HEK293 (cell line): ENCODE data around the gene WASL.

Experiments used
- CTCF ChIA-PET: fragments of 350-600 bp; formaldehyde crosslinking; extraction: SDS; loops from one replicate; lab custom pipeline; 2021; ENCODE audit warnings: antibody characterized with exemption; lab: Yijun Ruan, JAX
- POLR2A ChIA-PET: fragments of 300-600 bp; formaldehyde crosslinking; extraction: SDS; loops from one replicate; lab custom pipeline; 2020; ENCODE audit warnings: antibody characterized with exemption, inconsistent platforms; lab: Yijun Ruan, JAX
- H3K27ac ChIP-seq: fragments of 200-500 bp; sonication (Bioruptor generic); 2 replicates; pipeline ENCODE4 v1.5.1; 2014; ENCODE audit warnings: low read depth, low read length, control low read depth, inconsistent platforms; ENCODE audit errors: extremely low read depth
- H3K36me3 ChIP-seq, 2 experiments: fragments of 200-500 bp in 1 of 2; sonication (Bioruptor generic) in 1 of 2; 1 replicate in 1 of 2; 2 replicates in 1 of 2; pipeline ENCODE4 v1.5.1; 2014 to 2017; ENCODE audit warnings: inconsistent platforms in 2 of 2, low read length in 2 of 2; ENCODE audit not compliant: control insufficient read depth in 2 of 2, insufficient read depth in 1 of 2
- H3K4me1 ChIP-seq: fragments of 200-500 bp; sonication (Bioruptor generic); 2 replicates; pipeline ENCODE4 v1.5.1; 2014; ENCODE audit warnings: mild to moderate bottlenecking, low read length, inconsistent platforms; ENCODE audit not compliant: control insufficient read depth, insufficient read depth
- H3K4me3 ChIP-seq: 2 replicates; pipeline ENCODE4 v1.5.1; 2011; ENCODE audit warnings: low read depth, mild to moderate bottlenecking, control low read depth, low read length, moderate library complexity
- H3K9me3 ChIP-seq: fragments of 200-500 bp; sonication (Bioruptor generic); 2 replicates; pipeline ENCODE4 v1.5.1; 2014; ENCODE audit warnings: low read depth, low read length, inconsistent platforms; ENCODE audit not compliant: control insufficient read depth, insufficient read depth
- KLF1 ChIP-seq: fragments of 450-650 bp; formaldehyde crosslinking; IDR thresholded peaks from 2 replicates; pipeline ENCODE4 v1.5.1; 2016; ENCODE audit warnings: missing biosample characterization, missing genetic modification characterization
- PBX3 ChIP-seq: sonication (generic); formaldehyde crosslinking; IDR thresholded peaks from 2 replicates; pipeline ENCODE4 v1.8.1; 2022; ENCODE audit warnings: mild to moderate bottlenecking, moderate library complexity, missing genetic modification reagents
- SP2 ChIP-seq: fragments of 450-650 bp; formaldehyde crosslinking; IDR thresholded peaks from 2 replicates; pipeline ENCODE4 v1.5.1; 2016; ENCODE audit warnings: missing biosample characterization, missing genetic modification characterization
- ZBTB44 ChIP-seq: fragments of 450-650 bp; IDR thresholded peaks from 2 replicates; pipeline ENCODE4 v1.5.1; 2018; ENCODE audit warnings: missing biosample characterization, mild to moderate bottlenecking, missing genetic modification characterization
- ZBTB48 ChIP-seq: fragments of 450-650 bp; formaldehyde crosslinking; IDR thresholded peaks from 2 replicates; pipeline ENCODE4 v1.5.1; 2016; ENCODE audit warnings: missing biosample characterization, missing genetic modification characterization
- ZFP41 ChIP-seq: fragments of 450-650 bp; formaldehyde crosslinking; IDR thresholded peaks from 2 replicates; pipeline ENCODE4 v1.5.1; 2016; ENCODE audit warnings: missing biosample characterization, missing genetic modification characterization, borderline replicate concordance
- ZIC2 ChIP-seq: fragments of 450-650 bp; formaldehyde crosslinking; IDR thresholded peaks from 2 replicates; pipeline ENCODE4 v1.5.1; 2016; ENCODE audit warnings: missing biosample characterization, missing genetic modification characterization
- ZNF202 ChIP-seq: fragments of 450-650 bp; formaldehyde crosslinking; IDR thresholded peaks from 2 replicates; pipeline ENCODE4 v1.5.1; 2016; ENCODE audit warnings: missing biosample characterization, missing genetic modification characterization, borderline replicate concordance
- ZNF26 ChIP-seq: fragments of 450-650 bp; formaldehyde crosslinking; IDR thresholded peaks from 2 replicates; pipeline ENCODE4 v1.5.1; 2016; ENCODE audit warnings: missing biosample characterization, missing genetic modification characterization
- ZNF292 ChIP-seq: fragments of 450-650 bp; formaldehyde crosslinking; IDR thresholded peaks from 2 replicates; pipeline ENCODE4 v1.5.1; 2016; ENCODE audit warnings: low read depth, missing biosample characterization, missing genetic modification characterization, borderline replicate concordance
- ZNF311 ChIP-seq: fragments of 450-650 bp; formaldehyde crosslinking; IDR thresholded peaks from 2 replicates; pipeline ENCODE4 v1.5.1; 2017; ENCODE audit warnings: missing biosample characterization, missing genetic modification characterization, borderline replicate concordance
- ZNF362 ChIP-seq: fragments of 450-650 bp; formaldehyde crosslinking; IDR thresholded peaks from 2 replicates; pipeline ENCODE4 v1.5.1; 2016; ENCODE audit warnings: missing biosample characterization, missing genetic modification characterization
- ZNF501 ChIP-seq: fragments of 450-650 bp; formaldehyde crosslinking; IDR thresholded peaks from 2 replicates; pipeline ENCODE4 v1.5.1; 2016; ENCODE audit warnings: missing biosample characterization, missing genetic modification characterization
- ZNF585B ChIP-seq: fragments of 450-650 bp; formaldehyde crosslinking; IDR thresholded peaks from 2 replicates; pipeline ENCODE4 v1.5.1; 2016; ENCODE audit warnings: missing biosample characterization, missing genetic modification characterization
- ZNF624 ChIP-seq: fragments of 450-650 bp; formaldehyde crosslinking; IDR thresholded peaks from 2 replicates; pipeline ENCODE4 v1.5.1; 2017; ENCODE audit warnings: missing biosample characterization, missing genetic modification characterization
- ZNF677 ChIP-seq: fragments of 450-650 bp; IDR thresholded peaks from 2 replicates; pipeline ENCODE4 v1.5.0; 2018; ENCODE audit warnings: missing biosample characterization, mild to moderate bottlenecking, missing genetic modification characterization, moderate library complexity
- ZNF785 ChIP-seq: fragments of 450-650 bp; formaldehyde crosslinking; IDR thresholded peaks from 2 replicates; pipeline ENCODE4 v1.5.1; 2016; ENCODE audit warnings: missing biosample characterization, missing genetic modification characterization
- ZSCAN5A ChIP-seq: fragments of 450-650 bp; formaldehyde crosslinking; IDR thresholded peaks from 2 replicates; pipeline ENCODE4 v1.5.1; 2016; ENCODE audit warnings: missing biosample characterization, missing genetic modification characterization
- TF ChIP-seq, protein P1 (sequence below): fragments of 450-650 bp; formaldehyde crosslinking; IDR thresholded peaks from 2 replicates; pipeline ENCODE4 v1.5.1; 2016; ENCODE audit warnings: missing biosample characterization, missing genetic modification characterization
- TF ChIP-seq, protein P2 (sequence below): fragments of 450-650 bp; formaldehyde crosslinking; IDR thresholded peaks from 2 replicates; pipeline ENCODE4 v1.5.1; 2016; ENCODE audit warnings: missing biosample characterization, missing genetic modification characterization
- TF ChIP-seq, protein P3 (sequence below): fragments of 450-650 bp; formaldehyde crosslinking; IDR thresholded peaks from 2 replicates; pipeline ENCODE4 v1.5.1; 2016; ENCODE audit warnings: missing biosample characterization, missing genetic modification characterization

WASL gene

DNA sequence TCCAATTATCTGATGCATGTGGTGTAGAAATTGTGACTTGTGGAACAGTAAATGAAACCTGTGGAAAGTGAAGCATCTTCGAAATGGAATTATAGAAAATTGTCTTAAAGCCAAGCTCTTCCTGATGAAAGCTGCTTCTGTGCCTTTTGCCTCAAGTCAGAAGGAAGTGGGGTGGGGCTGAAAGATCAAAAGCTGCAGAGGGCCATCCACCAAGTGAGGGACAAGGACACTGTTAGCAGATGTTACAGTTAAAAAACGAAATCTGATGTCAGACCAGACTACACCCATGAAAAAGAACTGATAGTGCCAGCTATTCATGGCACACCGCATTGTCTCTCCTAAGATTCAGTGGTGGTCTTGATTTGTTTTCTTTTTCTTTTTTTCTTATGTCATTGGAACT is 23.8 kb upstream of the WASL start:
- Histone ChIP-seq H3K27ac (no peak overlapping the region), H3K9me3 (no peaks in the 10 kb centered on the region), H3K4me1 (no peaks in the 10 kb centered on the region), H3K36me3 (no peaks in the 10 kb centered on the region), H3K4me3 (no peak overlapping the region)
- POLR2A ChIA-PET = interaction anchor here (0.9 kb wide), 1 partner anchor 23 kb away, joined by 3 read pairs; the partner anchor contains the start of gene WASL
- CTCF ChIA-PET = interaction anchor here (0.5 to 1.6 kb wide), 3 partner anchors 92 to 138 kb away, joined by 3 to 5 read pairs (median 3); no protein-coding TSS in a partner anchor
- TF ChIP-seq ZBTB44 (tag by site-specific recombination) = no peak
- no peak for TF ChIP-seq ZFP41
- no peak for TF ChIP-seq ZNF785 (tag by site-specific recombination)
- no peak for TF ChIP-seq ZNF585B
- TF ChIP-seq, protein P1, sequence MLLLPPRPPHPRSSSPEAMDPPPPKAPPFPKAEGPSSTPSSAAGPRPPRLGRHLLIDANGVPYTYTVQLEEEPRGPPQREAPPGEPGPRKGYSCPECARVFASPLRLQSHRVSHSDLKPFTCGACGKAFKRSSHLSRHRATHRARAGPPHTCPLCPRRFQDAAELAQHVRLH (tag by site-specific recombination) = no peak
- TF ChIP-seq, protein P2, sequence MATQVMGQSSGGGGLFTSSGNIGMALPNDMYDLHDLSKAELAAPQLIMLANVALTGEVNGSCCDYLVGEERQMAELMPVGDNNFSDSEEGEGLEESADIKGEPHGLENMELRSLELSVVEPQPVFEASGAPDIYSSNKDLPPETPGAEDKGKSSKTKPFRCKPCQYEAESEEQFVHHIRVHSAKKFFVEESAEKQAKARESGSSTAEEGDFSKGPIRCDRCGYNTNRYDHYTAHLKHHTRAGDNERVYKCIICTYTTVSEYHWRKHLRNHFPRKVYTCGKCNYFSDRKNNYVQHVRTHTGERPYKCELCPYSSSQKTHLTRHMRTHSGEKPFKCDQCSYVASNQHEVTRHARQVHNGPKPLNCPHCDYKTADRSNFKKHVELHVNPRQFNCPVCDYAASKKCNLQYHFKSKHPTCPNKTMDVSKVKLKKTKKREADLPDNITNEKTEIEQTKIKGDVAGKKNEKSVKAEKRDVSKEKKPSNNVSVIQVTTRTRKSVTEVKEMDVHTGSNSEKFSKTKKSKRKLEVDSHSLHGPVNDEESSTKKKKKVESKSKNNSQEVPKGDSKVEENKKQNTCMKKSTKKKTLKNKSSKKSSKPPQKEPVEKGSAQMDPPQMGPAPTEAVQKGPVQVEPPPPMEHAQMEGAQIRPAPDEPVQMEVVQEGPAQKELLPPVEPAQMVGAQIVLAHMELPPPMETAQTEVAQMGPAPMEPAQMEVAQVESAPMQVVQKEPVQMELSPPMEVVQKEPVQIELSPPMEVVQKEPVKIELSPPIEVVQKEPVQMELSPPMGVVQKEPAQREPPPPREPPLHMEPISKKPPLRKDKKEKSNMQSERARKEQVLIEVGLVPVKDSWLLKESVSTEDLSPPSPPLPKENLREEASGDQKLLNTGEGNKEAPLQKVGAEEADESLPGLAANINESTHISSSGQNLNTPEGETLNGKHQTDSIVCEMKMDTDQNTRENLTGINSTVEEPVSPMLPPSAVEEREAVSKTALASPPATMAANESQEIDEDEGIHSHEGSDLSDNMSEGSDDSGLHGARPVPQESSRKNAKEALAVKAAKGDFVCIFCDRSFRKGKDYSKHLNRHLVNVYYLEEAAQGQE (tag by site-specific recombination) = no peak
- no peak for TF ChIP-seq ZNF202 (tag by site-specific recombination)

GRCh38 chr7:123771846-123772245 is 23.0 kb upstream of the WASL start:
- CTCF ChIA-PET = interaction anchor here (1.6 kb wide), 1 partner anchor 100 kb away, joined by 5 read pairs; no protein-coding TSS in a partner anchor
- Histone ChIP-seq H3K4me3 (no peak overlapping the region), H3K9me3 (no peaks in the 10 kb centered on the region), H3K4me1 (no peaks in the 10 kb centered on the region), H3K36me3 (no peaks in the 10 kb centered on the region), H3K27ac (no peak overlapping the region)
- POLR2A ChIA-PET = no interaction called here
- TF ChIP-seq ZSCAN5A (no peak), SP2 (tag by site-specific recombination) (no peak), KLF1 (tag by site-specific recombination) (no peak), ZNF292 (tag by site-specific recombination) (no peak), ZBTB48 (tag by site-specific recombination) (no peak), ZNF26 (tag by site-specific recombination) (no peak), ZNF311 (tag by site-specific recombination) (no peak), ZIC2 (tag by site-specific recombination) (no peak), ZNF624 (tag by site-specific recombination) (no peak), PBX3 (CRISPR knock-in tag) (no peak), ZNF501 (tag by site-specific recombination) (no peak), ZNF362 (tag by site-specific recombination) (no peak), ZNF677 (tag by site-specific recombination) (no peak)
- TF ChIP-seq, protein P3, sequence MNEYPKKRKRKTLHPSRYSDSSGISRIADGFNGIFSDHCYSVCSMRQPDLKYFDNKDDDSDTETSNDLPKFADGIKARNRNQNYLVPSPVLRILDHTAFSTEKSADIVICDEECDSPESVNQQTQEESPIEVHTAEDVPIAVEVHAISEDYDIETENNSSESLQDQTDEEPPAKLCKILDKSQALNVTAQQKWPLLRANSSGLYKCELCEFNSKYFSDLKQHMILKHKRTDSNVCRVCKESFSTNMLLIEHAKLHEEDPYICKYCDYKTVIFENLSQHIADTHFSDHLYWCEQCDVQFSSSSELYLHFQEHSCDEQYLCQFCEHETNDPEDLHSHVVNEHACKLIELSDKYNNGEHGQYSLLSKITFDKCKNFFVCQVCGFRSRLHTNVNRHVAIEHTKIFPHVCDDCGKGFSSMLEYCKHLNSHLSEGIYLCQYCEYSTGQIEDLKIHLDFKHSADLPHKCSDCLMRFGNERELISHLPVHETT (tag by site-specific recombination) = no peak
- TF ChIP-seq, protein P1 (tag by site-specific recombination) = no peak
